NT2/D1 (cell line): ENCODE data around the gene CENPB.

ENCODE experiments used
- YY1 ChIP-seq: IDR thresholded peaks from 2 replicates; pipeline ENCODE4 v1.6.1; 2011; ENCODE audit not compliant: insufficient read length, insufficient read depth
- ZNF274 ChIP-seq: IDR thresholded peaks from 2 replicates; pipeline ENCODE4 v1.6.1; 2011; ENCODE audit warnings: mild to moderate bottlenecking, low read depth, low read length

GRCh38 chr20:3795511-3796468 lies 9.2 kb upstream of the CENPB start, which contains the start of gene CDC25B:
- TF ChIP-seq YY1 (no peak), ZNF274 (no peak)
